Fibroblast of pulmonary artery (primary cell): ENCODE measurements around the gene CLDN7.
A peak's percentile ranks its signal among the peaks of the same experiment; 100 is the strongest.

Experiments used
- DNase-seq: peaks from one replicate; pipeline ENCODE4 v3.0.0-alpha.2; 2010; ENCODE audit warnings: low read depth
- H3K4me3 ChIP-seq: replicated peaks from 2 replicates; pipeline ENCODE4 v1.5.1; 2011; ENCODE audit warnings: low read depth, mild to moderate bottlenecking, control low read depth, low read length, moderate library complexity
- TF ChIP-seq, protein P1 (sequence below): IDR thresholded peaks from 2 replicates; pipeline ENCODE4 v1.5.1; 2011; ENCODE audit warnings: mild to moderate bottlenecking, control low read depth, low read length, inconsistent platforms; ENCODE audit errors: missing control alignments

Gene CLDN7

DNA sequence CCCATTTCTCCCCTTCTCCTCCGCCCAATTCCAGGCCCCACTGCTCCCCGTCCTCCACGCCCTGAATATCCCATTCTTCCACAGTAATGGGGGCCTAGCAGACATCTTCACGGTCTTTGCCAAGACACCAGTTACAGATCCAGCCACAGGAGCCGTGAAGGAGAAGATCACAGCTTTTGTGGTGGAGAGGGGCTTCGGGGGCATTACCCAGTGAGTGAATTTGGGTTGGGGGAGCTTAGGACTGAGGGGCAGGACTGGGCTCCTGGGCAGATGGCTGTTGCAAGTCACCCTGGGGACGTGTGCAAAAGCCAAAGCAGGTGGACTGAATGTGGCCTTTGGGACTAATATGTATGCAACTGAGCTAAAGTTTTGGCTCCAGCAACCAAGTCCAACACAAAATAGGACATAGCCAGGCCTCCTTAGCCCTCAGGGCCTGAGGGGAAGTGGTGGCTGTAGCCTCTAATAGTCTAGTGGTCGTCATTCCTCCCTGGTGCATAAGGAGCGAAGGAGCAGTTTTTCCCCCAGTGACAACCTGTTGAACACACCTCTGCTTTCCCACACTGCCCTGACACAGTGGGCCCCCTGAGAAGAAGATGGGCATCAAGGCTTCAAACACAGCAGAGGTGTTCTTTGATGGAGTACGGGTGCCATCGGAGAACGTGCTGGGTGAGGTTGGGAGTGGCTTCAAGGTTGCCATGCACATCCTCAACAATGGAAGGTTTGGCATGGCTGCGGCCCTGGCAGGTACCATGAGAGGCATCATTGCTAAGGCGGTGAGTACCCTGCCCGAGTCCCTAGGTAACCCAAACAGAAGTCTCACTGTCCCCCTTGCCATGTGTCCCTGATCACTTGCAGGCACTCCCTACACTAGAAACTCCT lies 39.9 kb downstream of the CLDN7 start:
- TF ChIP-seq, protein P1, sequence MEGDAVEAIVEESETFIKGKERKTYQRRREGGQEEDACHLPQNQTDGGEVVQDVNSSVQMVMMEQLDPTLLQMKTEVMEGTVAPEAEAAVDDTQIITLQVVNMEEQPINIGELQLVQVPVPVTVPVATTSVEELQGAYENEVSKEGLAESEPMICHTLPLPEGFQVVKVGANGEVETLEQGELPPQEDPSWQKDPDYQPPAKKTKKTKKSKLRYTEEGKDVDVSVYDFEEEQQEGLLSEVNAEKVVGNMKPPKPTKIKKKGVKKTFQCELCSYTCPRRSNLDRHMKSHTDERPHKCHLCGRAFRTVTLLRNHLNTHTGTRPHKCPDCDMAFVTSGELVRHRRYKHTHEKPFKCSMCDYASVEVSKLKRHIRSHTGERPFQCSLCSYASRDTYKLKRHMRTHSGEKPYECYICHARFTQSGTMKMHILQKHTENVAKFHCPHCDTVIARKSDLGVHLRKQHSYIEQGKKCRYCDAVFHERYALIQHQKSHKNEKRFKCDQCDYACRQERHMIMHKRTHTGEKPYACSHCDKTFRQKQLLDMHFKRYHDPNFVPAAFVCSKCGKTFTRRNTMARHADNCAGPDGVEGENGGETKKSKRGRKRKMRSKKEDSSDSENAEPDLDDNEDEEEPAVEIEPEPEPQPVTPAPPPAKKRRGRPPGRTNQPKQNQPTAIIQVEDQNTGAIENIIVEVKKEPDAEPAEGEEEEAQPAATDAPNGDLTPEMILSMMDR: no peak
- no peak overlapping the region for H3K4me3 ChIP-seq
- no peak for DNase-seq

DNA sequence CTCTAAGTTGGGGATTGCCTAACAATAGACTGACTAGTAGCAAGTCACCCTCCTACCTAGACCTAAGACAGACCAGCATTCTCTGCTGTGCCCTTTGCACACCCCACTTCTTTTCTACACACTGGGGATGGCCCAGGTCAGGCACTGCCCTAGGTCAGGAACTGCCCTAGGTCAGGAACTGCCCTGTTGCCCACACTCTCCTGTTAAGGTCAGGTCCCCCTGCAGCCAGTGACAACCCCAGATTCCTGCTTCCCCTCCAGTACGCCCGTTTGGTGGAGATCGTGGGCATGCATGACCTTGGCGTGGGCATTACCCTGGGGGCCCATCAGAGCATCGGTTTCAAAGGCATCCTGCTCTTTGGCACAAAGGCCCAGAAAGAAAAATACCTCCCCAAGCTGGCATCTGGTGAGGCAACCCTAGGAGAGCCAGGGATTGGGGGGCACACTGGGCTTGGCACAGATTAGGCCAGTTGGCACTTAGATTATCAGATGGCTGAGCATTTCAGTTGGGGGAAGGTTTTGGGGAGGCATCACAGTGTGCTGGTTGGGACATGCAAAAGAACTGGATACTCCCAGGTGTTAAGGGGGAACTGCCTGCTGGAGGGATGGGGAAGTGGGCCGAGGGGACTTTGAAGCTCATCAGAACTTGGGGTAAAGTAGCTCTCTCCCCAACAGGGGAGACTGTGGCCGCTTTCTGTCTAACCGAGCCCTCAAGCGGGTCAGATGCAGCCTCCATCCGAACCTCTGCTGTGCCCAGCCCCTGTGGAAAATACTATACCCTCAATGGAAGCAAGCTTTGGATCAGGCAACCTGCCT lies 40.8 kb downstream of the CLDN7 start:
- TF ChIP-seq, protein P1: no peak
- no peak for DNase-seq
- no peak overlapping the region for H3K4me3 ChIP-seq

DNA sequence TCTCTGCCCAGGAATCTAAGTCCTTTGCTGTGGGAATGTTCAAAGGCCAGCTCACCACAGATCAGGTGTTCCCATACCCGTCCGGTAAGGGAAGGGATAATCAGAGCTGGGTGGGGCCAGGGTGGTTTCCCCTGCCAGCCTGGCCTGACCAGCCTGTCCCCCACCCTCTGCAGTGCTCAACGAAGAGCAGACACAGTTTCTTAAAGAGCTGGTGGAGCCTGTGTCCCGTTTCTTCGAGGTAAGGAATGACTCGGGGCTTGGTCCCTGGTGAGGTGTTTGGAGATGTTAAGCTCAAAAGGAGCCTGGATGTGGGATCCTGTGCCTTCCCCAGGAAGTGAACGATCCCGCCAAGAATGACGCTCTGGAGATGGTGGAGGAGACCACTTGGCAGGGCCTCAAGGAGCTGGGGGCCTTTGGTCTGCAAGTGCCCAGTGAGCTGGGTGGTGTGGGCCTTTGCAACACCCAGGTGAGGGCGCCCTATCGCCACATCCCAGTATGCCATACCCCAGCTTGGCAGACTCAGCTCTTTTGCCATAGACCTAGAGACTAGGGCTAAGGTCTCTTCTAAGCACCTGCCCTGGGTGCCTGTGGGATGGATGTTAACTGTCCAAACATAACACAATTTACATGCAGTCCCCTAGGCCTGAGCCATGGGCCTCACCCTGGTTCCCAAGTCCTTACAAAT lies 41.5 kb downstream of the CLDN7 start:
- TF ChIP-seq, protein P1: peak; percentile 48
- peak overlapping the region; percentile 76 for H3K4me3 ChIP-seq
- DNase-seq: peak; percentile 73

DNA sequence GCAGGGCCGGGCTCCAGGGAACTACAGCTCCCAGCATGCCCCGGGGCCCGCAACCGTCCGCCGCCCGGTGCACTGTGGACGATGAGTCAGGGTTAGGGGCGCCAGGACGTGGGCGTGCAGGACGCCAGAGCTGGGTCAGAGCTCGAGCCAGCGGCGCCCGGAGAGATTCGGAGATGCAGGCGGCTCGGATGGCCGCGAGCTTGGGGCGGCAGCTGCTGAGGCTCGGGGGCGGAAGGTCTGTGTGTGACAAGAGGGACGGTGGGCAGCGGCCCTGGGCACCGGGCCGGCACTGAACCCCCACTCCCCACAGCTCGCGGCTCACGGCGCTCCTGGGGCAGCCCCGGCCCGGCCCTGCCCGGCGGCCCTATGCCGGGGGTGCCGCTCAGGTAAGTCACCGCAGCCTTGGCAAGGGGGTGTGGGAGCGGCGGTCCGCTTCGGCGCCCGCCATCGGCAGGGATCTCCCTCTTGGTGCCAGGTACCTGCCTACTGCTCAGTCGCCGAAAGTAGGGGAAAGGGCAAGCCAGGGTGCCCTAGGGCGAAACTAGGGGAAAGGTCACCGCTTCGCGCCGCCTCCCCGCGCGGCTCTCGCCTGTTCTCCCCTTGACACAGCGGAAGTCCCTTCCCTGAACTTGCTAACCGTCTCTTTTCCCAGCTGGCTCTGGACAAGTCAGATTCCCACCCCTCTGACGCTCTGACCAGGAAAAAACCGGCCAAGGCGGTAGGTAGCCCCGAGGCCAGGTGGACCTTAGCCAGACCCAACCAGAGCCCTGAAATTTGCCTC lies 42.3 kb downstream of the CLDN7 start, which contains the start of the genes ACADVL and DLG4:
Gene ACADVL (plus strand): TSS at position 127 of the 781 bp plus-strand sequence. CDS start 47 bp downstream, at position 174.
Gene DLG4 (minus strand): TSS at position 25 of the 781 bp plus-strand sequence.
- DNase-seq: peak; percentile 88
- H3K4me3 ChIP-seq: peak within 1 kb of the TSS; percentile 76
- TF ChIP-seq, protein P1: no peak

DNA sequence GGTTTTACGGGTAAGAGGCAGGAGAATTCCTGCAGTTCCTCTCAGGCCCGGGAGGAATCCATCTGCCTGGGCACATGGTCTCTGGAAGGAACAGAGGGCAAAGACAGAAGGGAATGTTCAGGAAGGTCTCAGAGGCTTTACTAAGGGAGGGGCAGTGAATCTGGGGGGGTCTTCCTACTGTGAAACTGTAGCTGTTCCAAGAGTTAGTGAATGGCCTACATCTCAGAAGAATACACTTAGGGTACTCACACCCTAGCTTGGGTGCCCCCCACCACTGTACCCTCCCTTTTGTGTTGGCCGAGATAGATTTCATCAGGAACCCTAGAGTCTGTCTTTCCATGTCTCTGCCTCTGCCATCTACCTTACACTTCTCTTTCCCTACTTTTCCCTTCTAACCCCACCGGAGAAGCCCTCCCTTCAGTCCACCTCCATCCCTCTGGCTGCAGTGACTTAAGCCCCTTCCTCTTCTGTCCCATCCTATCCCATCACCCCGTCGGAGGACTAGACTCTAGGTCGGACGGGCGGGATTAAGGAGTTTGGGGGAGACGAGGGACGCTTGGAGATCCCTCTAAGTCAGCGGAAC lies 43.0 kb downstream of the CLDN7 start:
- TF ChIP-seq, protein P1: no peak
- H3K4me3 ChIP-seq: peak overlapping the region; percentile 76
- DNase-seq: no peak
